NCI-H2029 treated with DMSO at 0.1 percent for 48 hours (cell line): ENCODE measurements around the gene G6PD.
"Not testable (repeated sequence)": the region's sequence is repeated elsewhere in the genome, so short reads cannot be mapped to it uniquely, and the experiment has no call there.

Experiments
- DNase-seq: peaks from one replicate; lab custom pipeline; 2025; lab: John Stamatoyannopoulos, UW

The G6PD gene

GRCh38 chrX:154546354-154547244 lies at the start of gene G6PD:
G6PD (minus strand) TSS chrX:154546846; CDS start chrX:154546155, 691 bp downstream.
- DNase-seq, result no peak

GRCh38 chrX:154595559-154596249 lies 49.1 kb upstream of the G6PD start:
- no peak for DNase-seq

- no peak for DNase-seq
Measured at GRCh38 chrX:154594491-154594890, 47.8 kb upstream of the G6PD start.

GRCh38 chrX:154593201-154593600 lies 46.6 kb upstream of the G6PD start:
- no peak for DNase-seq

GRCh38 chrX:154592505-154592904 lies 45.9 kb upstream of the G6PD start:
- DNase-seq, result no peak

GRCh38 chrX:154590415-154590814 lies 43.8 kb upstream of the G6PD start:
- DNase-seq, result not testable (repeated sequence)

- not testable (repeated sequence) for DNase-seq
Measured at GRCh38 chrX:154584585-154585183, 38.0 kb upstream of the G6PD start, which contains the start of gene CTAG1A. CTAG1A (plus strand) TSS chrX:154585133; CDS start chrX:154585207, 74 bp downstream.

GRCh38 chrX:154582994-154583393 lies 36.3 kb upstream of the G6PD start:
- not testable (repeated sequence) for DNase-seq

GRCh38 chrX:154575076-154575475 lies 28.4 kb upstream of the G6PD start:
- DNase-seq, result not testable (repeated sequence)

GRCh38 chrX:154573061-154573460 lies 26.4 kb upstream of the G6PD start:
- DNase-seq, result not testable (repeated sequence)

GRCh38 chrX:154570361-154570760 lies 23.7 kb upstream of the G6PD start:
- DNase-seq, result not testable (repeated sequence)

- DNase-seq, result not testable (repeated sequence)
Measured at GRCh38 chrX:154562295-154562694, 15.6 kb upstream of the G6PD start.

- not testable (repeated sequence) for DNase-seq
Measured at GRCh38 chrX:154560326-154560725, 13.7 kb upstream of the G6PD start.

GRCh38 chrX:154558896-154559295 lies 12.2 kb upstream of the G6PD start:
- DNase-seq, result not testable (repeated sequence)

- DNase-seq, result not testable (repeated sequence)
Measured at GRCh38 chrX:154558060-154558690, 11.5 kb upstream of the G6PD start.

- not testable (repeated sequence) for DNase-seq
Measured at GRCh38 chrX:154552112-154552806, 5.6 kb upstream of the G6PD start.

- no peak for DNase-seq
Measured at GRCh38 chrX:154549766-154550165, 3.1 kb upstream of the G6PD start.

- DNase-seq, result no peak
Measured at GRCh38 chrX:154548028-154548316, 1.3 kb upstream of the G6PD start.

GRCh38 chrX:154547245-154548027 lies 790 bp upstream of the G6PD start, which contains the start of gene IKBKG:
IKBKG (plus strand) TSS chrX:154547620; CDS start chrX:154552003, 4,383 bp downstream.
- peak; percentile 42 for DNase-seq

GRCh38 chrX:154545673-154546274 lies 872 bp downstream of the G6PD start:
- DNase-seq, result no peak
